Body of pancreas (tissue), 4 donors: ENCODE results near the gene SYNE2. TPM values are rescaled to one million over a fixed set of nuclear protein-coding genes. Genes with fewer than 3 reads are reported as not detected.
A peak's percentile ranks its signal among the peaks of the same experiment; 100 is the strongest.

Source experiments
- ATAC-seq: fragments of 150-250 bp; one replicate; pipeline ENCODE4 v1.9.1; 2016
- DNase-seq, 4 donors: peaks; one replicate each; pipeline ENCODE4 v3.0.0-alpha.2; 2019
- H3K27ac ChIP-seq, 4 donors: fragments of 200-600 bp; sonication (generic); 1 replicate in 3 of 4; 2 replicates in 1 of 4; pipeline versions ENCODE4 v1.5.1 to v1.6.1; 2016 to 2019; ENCODE audit warnings: mild to moderate bottlenecking in 1 of 4, mixed read lengths in 1 of 4, moderate library complexity in 1 of 4
- H3K27me3 ChIP-seq, 2 donors: fragments of 200-600 bp; sonication (generic); one replicate each; pipeline ENCODE4 v1.6.0; 2016; ENCODE audit warnings: mild to moderate bottlenecking in 1 of 2
- H3K36me3 ChIP-seq, 2 donors: fragments of 200-600 bp; sonication (generic); replicated peaks in 1 of 2; 2 replicates each; pipeline ENCODE4 v1.5.1; 2016; ENCODE audit warnings: low read depth in 2 of 2; ENCODE audit not compliant: insufficient read depth in 1 of 2
- H3K4me1 ChIP-seq: fragments of 200-600 bp; sonication (generic); one replicate; pipeline ENCODE4 v1.6.0; 2016
- H3K4me3 ChIP-seq, 2 donors: fragments of 200-600 bp; sonication (generic); 1 replicate in 1 of 2; 2 replicates in 1 of 2; pipeline ENCODE4 v1.5.1; 2016 to 2019
- H3K9me3 ChIP-seq, 3 donors: fragments of 200-600 bp; sonication (generic); 1 replicate in 2 of 3; 2 replicates in 1 of 3; pipeline ENCODE4 v1.5.1; 2016
- POLR2A ChIP-seq, 3 donors: fragments of 450-650 bp; IDR thresholded peaks; one replicate each; pipeline ENCODE4 v1.6.1; 2016; ENCODE audit warnings: antibody characterized with exemption in 3 of 3, mild to moderate bottlenecking in 2 of 3
- WGBS, 2 donors: methylation state at CpG; one replicate each; pipeline ENCODE4 v1.1.5; 2017; 5-methylcytosine and 5-hydroxymethylcytosine counted together
- intact Hi-C: fragments of 100-400 bp; cut with DNase I; formaldehyde crosslinking; loops from one replicate; pipeline ENCODE4 v1.15.1; 2023
- total RNA-seq, 2 donors: library from RNA; depleted of rRNA; stranded (reverse); fragments of >200 nt; gene quantifications; one replicate each; pipeline ENCODE4 v1.1.0, GENCODE V29; 2016
- TF ChIP-seq, protein P1 (sequence below), 7 experiments: fragments of 450-650 bp in 4 of 7; fragments of 200-600 bp in 3 of 7; sonication (generic) in 3 of 7; IDR thresholded peaks; one replicate each; pipeline ENCODE4 v1.5.1; 2016 to 2019; ENCODE audit warnings: antibody characterized with exemption in 7 of 7

Gene SYNE2
- total RNA-seq, 2 donors from 2014 or later, result 163 to 240 TPM

DNA sequence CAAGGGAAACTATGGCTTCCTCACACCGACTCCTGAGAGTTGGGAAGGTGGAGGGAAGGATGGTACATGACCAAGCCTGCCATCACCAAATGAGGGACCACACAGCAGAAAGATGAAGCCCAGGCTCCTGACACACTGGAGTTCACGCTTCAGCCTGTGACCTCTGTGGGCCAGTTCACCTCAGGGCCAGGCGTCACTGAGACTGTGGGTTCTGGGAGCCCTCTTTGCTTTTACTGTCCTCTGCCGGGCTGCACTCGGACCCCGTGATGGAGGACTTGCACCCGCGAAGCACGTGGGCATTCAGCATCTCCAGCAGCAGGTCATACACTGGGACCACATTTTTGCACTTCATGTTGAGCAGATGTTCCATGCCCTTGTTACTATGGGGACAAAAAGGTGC is 380.1 kb downstream of the SYNE2 start:
- H3K27ac ChIP-seq, result no peak overlapping the region
- ATAC-seq, result no peak
- no peak for DNase-seq

DNA sequence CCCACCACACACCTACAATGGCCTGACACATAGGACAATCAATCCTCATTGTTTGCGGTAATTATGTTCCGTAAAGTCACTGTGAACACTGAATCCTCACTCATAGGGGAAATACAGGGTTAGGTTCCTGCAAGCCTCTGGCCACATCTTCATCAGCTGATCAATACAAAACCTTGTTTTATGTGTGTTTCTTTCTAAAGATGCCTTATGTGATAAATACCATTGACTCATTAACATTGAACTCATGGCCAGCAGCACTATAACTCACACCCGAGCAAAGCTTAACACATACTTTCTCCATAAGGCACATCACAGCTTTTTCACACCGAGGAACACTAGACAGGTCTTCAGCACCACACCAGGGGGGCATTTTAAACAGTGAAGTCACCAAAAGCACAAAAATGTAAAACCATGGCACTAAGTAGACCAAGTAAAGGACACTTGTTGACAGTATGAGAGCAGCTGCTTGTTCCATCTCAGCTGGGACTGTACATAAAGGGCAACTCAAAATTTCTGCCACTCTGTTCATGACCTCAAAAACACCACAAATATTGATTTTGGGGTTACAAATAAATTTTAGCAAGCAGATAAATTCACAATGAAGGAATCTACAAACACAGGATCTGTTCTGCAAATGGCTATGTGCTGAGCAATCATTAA is 380.9 kb downstream of the SYNE2 start:
- intact Hi-C loops, result no loop called here
- TF ChIP-seq, protein P1, sequence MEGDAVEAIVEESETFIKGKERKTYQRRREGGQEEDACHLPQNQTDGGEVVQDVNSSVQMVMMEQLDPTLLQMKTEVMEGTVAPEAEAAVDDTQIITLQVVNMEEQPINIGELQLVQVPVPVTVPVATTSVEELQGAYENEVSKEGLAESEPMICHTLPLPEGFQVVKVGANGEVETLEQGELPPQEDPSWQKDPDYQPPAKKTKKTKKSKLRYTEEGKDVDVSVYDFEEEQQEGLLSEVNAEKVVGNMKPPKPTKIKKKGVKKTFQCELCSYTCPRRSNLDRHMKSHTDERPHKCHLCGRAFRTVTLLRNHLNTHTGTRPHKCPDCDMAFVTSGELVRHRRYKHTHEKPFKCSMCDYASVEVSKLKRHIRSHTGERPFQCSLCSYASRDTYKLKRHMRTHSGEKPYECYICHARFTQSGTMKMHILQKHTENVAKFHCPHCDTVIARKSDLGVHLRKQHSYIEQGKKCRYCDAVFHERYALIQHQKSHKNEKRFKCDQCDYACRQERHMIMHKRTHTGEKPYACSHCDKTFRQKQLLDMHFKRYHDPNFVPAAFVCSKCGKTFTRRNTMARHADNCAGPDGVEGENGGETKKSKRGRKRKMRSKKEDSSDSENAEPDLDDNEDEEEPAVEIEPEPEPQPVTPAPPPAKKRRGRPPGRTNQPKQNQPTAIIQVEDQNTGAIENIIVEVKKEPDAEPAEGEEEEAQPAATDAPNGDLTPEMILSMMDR (IDR thresholded peaks at IDR 0.05), result no peak
- DNase-seq, result no peak

More for the DNA sequence above, 380.1 kb downstream of the SYNE2 start:
- TF ChIP-seq, protein P1 (IDR thresholded peaks at IDR 0.05), result no peak
- TF ChIP-seq POLR2A (IDR thresholded peaks at IDR 0.05), result no peak
- peaks cover 0 to 10% of the 10 kb centered on the region in 2 donors for H3K36me3 ChIP-seq
- no peak overlapping the region for H3K4me3 ChIP-seq
- no peaks in the 10 kb centered on the region for H3K9me3 ChIP-seq
- peaks cover 8% of the 10 kb centered on the region for H3K4me1 ChIP-seq
- intact Hi-C loops, result no loop called here
- WGBS, 2 donors, result 87 to 89% methylated on average over 7 to 9 of the region's 9 CpGs
- no peaks in the 10 kb centered on the region for H3K27me3 ChIP-seq

DNA sequence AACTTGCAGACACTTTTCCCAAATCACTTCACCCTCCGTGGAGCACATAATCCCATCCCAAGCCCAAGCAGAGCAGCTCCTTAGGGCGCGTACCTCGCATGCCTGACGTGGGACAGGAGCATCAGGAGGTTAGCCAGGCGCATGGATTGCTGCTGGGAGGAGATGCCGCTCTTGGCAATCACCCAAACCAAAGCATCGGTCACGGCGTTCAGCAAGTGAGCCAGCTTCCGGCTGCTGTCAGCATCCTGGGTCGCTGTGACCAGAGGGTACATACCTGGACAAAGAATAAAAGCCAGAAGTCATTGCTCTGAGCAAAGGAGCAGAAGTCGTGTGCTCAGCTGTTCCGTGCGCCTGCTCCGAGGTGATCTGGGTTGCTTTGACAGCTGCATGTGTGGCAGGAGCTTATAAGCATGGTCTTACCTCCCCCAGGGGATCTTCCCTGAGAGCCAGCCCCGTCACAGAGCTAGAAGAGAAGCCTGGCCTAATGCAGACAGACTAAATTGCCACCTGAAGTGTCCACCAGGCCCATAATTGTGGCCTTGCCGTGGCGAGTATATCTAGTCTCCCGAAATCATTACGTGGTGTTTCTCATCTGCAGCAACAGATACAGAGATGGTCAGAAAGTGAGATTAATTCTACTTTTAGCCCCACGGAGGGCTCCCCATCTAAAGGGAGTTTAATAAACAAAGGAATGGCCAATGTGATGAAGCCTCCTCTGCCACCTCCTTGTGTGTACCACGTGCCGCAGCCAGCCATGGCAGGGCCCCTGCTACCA is 382.3 kb downstream of the SYNE2 start:
- Histone ChIP-seq H3K4me3 (no peak overlapping the region), H3K27ac (no peak overlapping the region), H3K36me3 (no peaks in the 10 kb centered on the region), H3K27me3 (no peaks in the 10 kb centered on the region), H3K4me1 (no peaks in the 10 kb centered on the region), H3K9me3 (no peaks in the 10 kb centered on the region)
- intact Hi-C loops, result no loop called here
- DNase-seq, result peak in 3 of 4 donors; percentile 17 to 42 (median 33)
- peak; percentile 13 for ATAC-seq
- WGBS, 2 donors, result 52 to 64% methylated on average over 18 to 24 of the region's 24 CpGs
- TF ChIP-seq POLR2A (IDR thresholded peaks at IDR 0.05), result no peak
- TF ChIP-seq, protein P1 (IDR thresholded peaks at IDR 0.05), result no peak

More for the DNA sequence above, 380.9 kb downstream of the SYNE2 start:
- peaks cover 8% of the 10 kb centered on the region for H3K4me1 ChIP-seq
- peaks cover 0 to 5% of the 10 kb centered on the region in 2 donors for H3K36me3 ChIP-seq
- H3K27ac ChIP-seq, result no peak overlapping the region
- ATAC-seq, result no peak
- 63 to 65% methylated on average over 4 of the region's 4 CpGs for WGBS, 2 donors
- no peak overlapping the region for H3K4me3 ChIP-seq
- H3K9me3 ChIP-seq, result no peaks in the 10 kb centered on the region
- no peaks in the 10 kb centered on the region for H3K27me3 ChIP-seq

DNA sequence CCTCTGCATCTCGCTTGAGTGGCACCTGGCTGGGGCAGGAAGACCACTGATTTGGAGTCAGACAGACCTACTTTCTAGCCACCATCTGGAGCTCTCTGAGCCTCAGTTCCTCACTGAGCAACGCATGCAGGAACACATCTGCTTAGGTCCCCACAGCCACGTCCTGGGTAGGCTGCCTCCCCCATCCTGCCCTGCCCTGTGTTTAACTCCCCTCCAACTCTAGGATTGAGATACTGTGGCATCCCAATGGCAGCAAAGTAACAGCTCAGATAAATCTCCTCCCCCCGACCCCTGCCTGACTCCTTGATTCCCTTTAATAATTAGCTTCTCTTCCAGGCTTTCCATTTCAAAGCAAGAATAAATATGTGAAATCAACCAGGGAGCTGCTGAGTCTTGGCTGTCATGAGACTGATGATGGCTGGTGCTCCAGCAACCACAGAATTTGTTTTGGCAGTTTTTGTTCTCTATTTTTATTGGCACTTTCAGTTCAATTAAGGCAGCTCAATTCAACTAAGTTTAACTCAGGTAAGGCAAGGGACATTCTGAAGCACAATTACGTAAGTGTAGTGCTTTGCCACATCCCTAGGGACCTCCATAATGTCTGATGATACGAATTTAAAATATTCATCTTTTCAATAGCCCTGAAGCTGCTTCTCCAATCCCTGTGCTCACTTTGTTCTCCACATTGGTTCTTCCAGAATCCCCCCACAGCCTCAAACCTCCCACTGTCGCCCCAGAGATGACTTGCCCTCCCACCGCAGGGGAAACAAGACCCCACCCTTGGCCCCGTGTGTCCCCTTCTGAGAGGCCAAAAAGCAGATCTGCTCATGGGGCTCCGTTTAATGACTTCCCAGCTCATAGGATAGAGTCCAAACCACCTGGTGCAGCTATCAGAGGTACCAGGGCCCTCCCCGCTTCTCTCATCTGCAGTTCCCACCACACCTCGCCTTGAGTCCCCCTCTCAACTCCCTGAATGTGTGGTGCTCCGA is 383.1 kb downstream of the SYNE2 start:
- WGBS, 2 donors, result 59 to 64% methylated on average over 13 of the region's 13 CpGs
- TF ChIP-seq, protein P1 (IDR thresholded peaks at IDR 0.05), result no peak
- no peak for TF ChIP-seq POLR2A (IDR thresholded peaks at IDR 0.05)
- no peaks in the 10 kb centered on the region for H3K36me3 ChIP-seq
- no peaks in the 10 kb centered on the region for H3K4me1 ChIP-seq
- ATAC-seq (no peak), DNase-seq (no peak)
- H3K27me3 ChIP-seq, result no peaks in the 10 kb centered on the region
- H3K27ac ChIP-seq, result no peak overlapping the region
- intact Hi-C loops, result no loop called here
- H3K4me3 ChIP-seq, result no peak overlapping the region
- no peaks in the 10 kb centered on the region for H3K9me3 ChIP-seq
